GM12891 (cell line): ENCODE results near the gene VAV3.

Source experiments
- DNase-seq: peaks from one replicate; pipeline ENCODE4 v3.0.0; 2011; ENCODE audit warnings: low spot score; ENCODE audit not compliant: insufficient read length
- FAIRE-seq: peaks from 2 replicates; lab custom pipeline; 2011; peaks lifted over from hg19 to GRCh38; lab: Jason Lieb, UNC
- PAX5 ChIP-seq: IDR thresholded peaks from 2 replicates; pipeline ENCODE4 v1.6.1; 2011; ENCODE audit warnings: low read length, moderate library complexity, mild to moderate bottlenecking; ENCODE audit not compliant: insufficient read depth, severe bottlenecking
- POLR2A ChIP-seq: IDR thresholded peaks from 2 replicates; pipeline ENCODE4 v1.6.1; 2011; ENCODE audit warnings: low read depth, low read length, control low read depth
- POLR2AphosphoS5 ChIP-seq: IDR thresholded peaks from 2 replicates; pipeline ENCODE4 v1.6.1; 2011; ENCODE audit warnings: low read depth, low read length, control low read depth
- POU2F2 ChIP-seq: IDR thresholded peaks from 2 replicates; pipeline ENCODE4 v1.6.1; 2011; ENCODE audit warnings: low read depth, mild to moderate bottlenecking, control low read depth, low read length, moderate library complexity
- SPI1 ChIP-seq: IDR thresholded peaks from 2 replicates; pipeline ENCODE4 v1.6.1; 2011; ENCODE audit warnings: low read depth, low read length, control low read depth
- TAF1 ChIP-seq: IDR thresholded peaks from 2 replicates; pipeline ENCODE4 v1.6.1; 2011; ENCODE audit warnings: low read depth, low read length, control low read depth

VAV3 gene

DNA sequence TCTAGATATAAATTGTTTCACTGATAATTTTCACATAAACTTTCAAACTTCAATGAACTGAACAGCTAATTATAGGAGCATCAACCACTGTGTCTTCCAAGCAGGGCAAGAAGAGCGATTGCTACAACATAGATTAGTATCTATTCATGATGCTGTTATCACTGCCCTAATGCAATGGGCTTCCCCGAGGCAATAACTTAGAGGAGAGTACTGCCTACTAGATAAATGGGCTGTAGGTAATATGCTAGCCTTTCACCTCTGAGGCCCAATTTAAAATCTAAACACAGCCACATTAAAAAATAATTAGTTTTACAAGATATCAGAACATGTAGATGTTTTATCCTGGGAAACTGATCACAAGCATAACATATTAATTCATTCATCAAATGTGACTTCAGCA is 318.0 kb downstream of the VAV3 start:
- DNase-seq (no peak), FAIRE-seq (no peak)
- no peak for TF ChIP-seq TAF1
- no peak for TF ChIP-seq SPI1
- no peak for TF ChIP-seq POU2F2
- no peak for TF ChIP-seq POLR2A
- no peak for TF ChIP-seq PAX5

DNA sequence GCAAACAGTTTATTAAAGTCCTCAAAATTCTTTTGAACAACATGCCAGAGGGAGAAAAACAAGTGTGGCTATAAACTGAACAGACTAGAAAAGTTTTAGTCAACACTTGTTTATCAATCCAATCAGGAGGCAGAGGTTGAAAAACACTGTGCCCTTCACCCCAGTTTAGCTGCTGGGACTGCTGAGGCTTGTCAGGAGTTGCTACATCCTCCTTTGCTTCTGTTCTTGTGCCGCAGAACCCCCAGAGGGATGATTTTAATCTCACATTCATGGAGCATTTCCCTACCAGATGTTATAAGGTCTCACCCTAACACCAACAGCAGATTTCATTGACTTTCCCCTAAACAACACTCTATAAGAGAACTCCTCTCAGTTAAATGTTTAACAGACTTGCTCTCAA is 321.2 kb downstream of the VAV3 start:
- TF ChIP-seq POU2F2: no peak
- FAIRE-seq (no peak), DNase-seq (no peak)

- FAIRE-seq: no peak
- no peak for DNase-seq
- TF ChIP-seq POU2F2: no peak
- TF ChIP-seq TAF1: no peak
- no peak for TF ChIP-seq POLR2A
- no peak for TF ChIP-seq POLR2AphosphoS5
- TF ChIP-seq PAX5: no peak
- no peak for TF ChIP-seq SPI1
These were observed 324.8 kb downstream of the VAV3 start for GRCh38 chr1:107640207-107640606.

- DNase-seq: no peak
- TF ChIP-seq PAX5 (no peak), POLR2AphosphoS5 (no peak), SPI1 (no peak), TAF1 (no peak), POU2F2 (no peak), POLR2A (no peak)
- FAIRE-seq: no peak
These were observed 327.9 kb downstream of the VAV3 start for GRCh38 chr1:107637101-107637500.

DNA sequence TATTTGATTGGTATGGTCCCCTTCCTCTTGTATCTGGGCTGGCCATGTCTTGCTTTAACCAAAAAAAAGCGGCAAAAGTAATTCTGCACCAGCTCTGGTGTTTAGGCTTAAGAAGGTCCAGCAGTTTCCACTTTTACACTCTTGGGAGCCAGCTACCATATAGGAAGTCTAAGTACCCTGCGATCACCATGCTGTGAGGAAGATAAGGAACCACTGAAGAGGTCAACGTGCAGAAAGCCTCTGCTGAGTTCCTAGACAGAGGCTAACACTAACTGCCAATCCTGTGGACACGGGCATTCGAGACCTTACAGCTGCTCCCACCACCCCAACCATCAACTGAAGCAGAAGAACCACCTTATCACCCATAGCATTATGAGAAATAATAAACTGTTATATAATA is 331.4 kb downstream of the VAV3 start:
- FAIRE-seq: no peak
- DNase-seq: no peak
- no peak for TF ChIP-seq TAF1
- no peak for TF ChIP-seq POLR2A
- no peak for TF ChIP-seq SPI1
- TF ChIP-seq POU2F2: no peak
- no peak for TF ChIP-seq POLR2AphosphoS5
- TF ChIP-seq PAX5: no peak

DNA sequence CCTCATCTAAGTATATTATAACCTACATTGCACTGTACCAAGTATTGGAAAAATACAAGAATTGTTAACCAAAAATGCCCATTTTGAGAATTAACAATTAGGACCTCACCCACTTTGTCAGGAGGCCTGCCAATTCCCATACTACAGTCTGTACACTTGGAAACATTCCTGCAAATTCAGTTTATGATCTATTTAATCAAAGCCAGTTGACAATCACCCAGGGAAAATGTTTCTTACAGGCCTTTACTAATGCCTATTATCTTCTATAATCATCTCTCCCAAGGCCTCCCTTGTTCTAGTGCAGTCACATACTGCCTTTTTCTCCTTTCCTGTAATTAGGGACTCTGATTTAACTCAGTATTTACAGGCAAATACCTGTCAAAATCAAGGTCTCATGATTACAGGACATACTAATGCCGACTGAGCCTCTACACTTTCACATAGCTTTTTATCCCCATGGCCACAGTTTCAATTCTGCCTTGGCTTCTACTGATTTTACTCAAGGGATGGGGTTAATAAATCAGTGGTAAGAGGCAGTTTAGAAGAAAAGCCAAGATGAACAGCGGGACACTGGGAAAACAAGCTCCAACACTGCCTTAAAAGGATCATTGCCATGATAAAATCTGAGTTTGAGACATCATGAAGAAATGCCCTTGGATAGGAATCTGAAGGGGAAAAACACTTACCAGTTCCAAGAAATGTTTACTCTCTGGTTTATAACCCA is 338.7 kb downstream of the VAV3 start:
- no peak for TF ChIP-seq POLR2AphosphoS5
- TF ChIP-seq POU2F2: no peak
- no peak for TF ChIP-seq TAF1
- TF ChIP-seq SPI1: peak; percentile 61
- no peak for TF ChIP-seq PAX5
- DNase-seq: no peak
- no peak for FAIRE-seq

- DNase-seq: no peak
- no peak for FAIRE-seq
- TF ChIP-seq POU2F2 (no peak), TAF1 (no peak), SPI1 (no peak), POLR2AphosphoS5 (no peak), POLR2A (no peak), PAX5 (no peak)
These were observed 339.5 kb downstream of the VAV3 start for GRCh38 chr1:107625405-107626029.

DNA sequence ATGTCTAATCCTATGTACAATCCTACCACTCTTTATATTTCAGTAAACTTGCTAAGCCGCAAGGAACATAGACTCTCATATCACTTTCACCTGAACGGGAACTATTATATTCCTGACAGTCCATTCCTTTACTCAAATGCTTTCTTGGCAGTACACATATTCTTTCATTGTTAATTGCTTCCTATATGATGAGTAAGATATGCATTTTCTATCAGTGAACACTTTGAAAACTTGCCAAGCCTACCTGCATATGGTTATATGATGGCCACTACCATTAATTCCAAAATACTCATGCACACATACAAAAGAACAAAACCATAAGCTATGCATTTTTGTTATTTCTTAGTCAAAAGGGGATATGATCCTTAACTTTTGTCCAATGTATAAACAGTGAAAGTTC is 341.5 kb downstream of the VAV3 start:
- DNase-seq: no peak
- no peak for FAIRE-seq
- no peak for TF ChIP-seq POLR2AphosphoS5
- TF ChIP-seq PAX5: no peak
- TF ChIP-seq TAF1: no peak
- no peak for TF ChIP-seq POU2F2
- TF ChIP-seq POLR2A: no peak

DNA sequence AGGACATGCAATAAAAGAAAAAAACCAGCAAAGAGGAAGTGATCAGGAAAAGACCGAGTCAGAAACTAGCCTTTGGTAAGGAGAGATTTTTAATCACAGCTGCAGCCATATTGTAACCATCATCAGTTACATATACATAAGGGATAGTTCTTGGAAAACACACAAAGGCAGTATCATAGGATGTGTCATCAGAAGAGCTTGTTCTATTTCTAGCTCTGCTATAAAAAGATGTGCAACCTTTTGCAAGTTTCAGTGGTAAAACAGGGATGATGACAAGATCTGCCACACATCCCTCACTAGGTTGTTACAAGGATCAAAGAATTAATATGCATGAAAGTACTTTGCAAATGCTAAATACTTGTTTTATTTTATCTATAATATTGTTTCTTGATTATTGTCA is 342.0 kb downstream of the VAV3 start:
- no peak for FAIRE-seq
- DNase-seq: no peak
- TF ChIP-seq PAX5 (no peak), SPI1 (peak; percentile 45), TAF1 (no peak)

GRCh38 chr1:107622535-107622934 is 342.4 kb downstream of the VAV3 start:
- FAIRE-seq: no peak
- DNase-seq: no peak
- TF ChIP-seq POU2F2: no peak
- no peak for TF ChIP-seq POLR2AphosphoS5
- no peak for TF ChIP-seq POLR2A
- TF ChIP-seq SPI1: no peak
- no peak for TF ChIP-seq PAX5
- no peak for TF ChIP-seq TAF1
